ENCODE data around the gene KIAA0040. TPM values are rescaled to one million over a fixed set of nuclear protein-coding genes. Genes with fewer than 3 reads are reported as not detected.

KIAA0040 gene
- total and polyA plus RNA-seq, 10 of the 15 experiments (the other 5 are each of a cell fraction or from before 2014, with no cell fraction given) = 7.6 to 47.7 (median 23.5) TPM

- ChIA-PET SMC1A (ENCODE audit: uncharacterized antibody, unreplicated experiment) (interaction anchor here (0.7 to 2.4 kb wide), 9 partner anchors 9 to 84 kb away, joined by 3 to 12 read pairs (median 3); no protein-coding TSS in a partner anchor), RAD21 (ENCODE audit: unreplicated experiment) (interaction anchor here (1.4 to 3.0 kb wide), 3 partner anchors 8 to 139 kb away, joined by 3 to 7 read pairs (median 3); no protein-coding TSS in a partner anchor), POLR2A (interaction anchor here (0.7 to 1.8 kb wide), 2 partner anchors 9 to 12 kb away, joined by 3 to 6 read pairs; no protein-coding TSS in a partner anchor), CTCF (interaction anchor here (1.0 to 2.6 kb wide), 6 partner anchors 10 to 139 kb away, joined by 3 to 11 read pairs (median 8); no protein-coding TSS in a partner anchor)
- ATAC-seq (peak; percentile 31; the same call in 1 of the 3 replicates), DNase-seq (ENCODE audit: low read depth, low spot score) (no peak), FAIRE-seq (no peak)
- in situ Hi-C loops (cut with MboI) (no loop called here), intact Hi-C loops (cut with micrococcal nuclease; ENCODE audit: unreplicated experiment) (no loop called here)
- no peak overlapping the region for H3K9ac ChIP-seq (ENCODE audit: control insufficient read depth, insufficient read depth, low read length)
- H3K4me1 ChIP-seq (ENCODE audit: control insufficient read depth, insufficient read depth, low read length) = peaks cover 11% of the 10 kb centered on the region
- no peak overlapping the region for H3K4me3 ChIP-seq
- BruUV-seq (replicated peaks) = no TSS peak
- H3K36me3 ChIP-seq (ENCODE audit: control insufficient read depth in 2 of 2, insufficient read depth in 2 of 2, low read length in 1 of 2) = peaks cover 3 to 13% of the 10 kb centered on the region in 2 experiments
- no peaks in the 10 kb centered on the region for H4K20me1 ChIP-seq (ENCODE audit: control insufficient read depth, insufficient read depth)
- 100% methylated on average over 2 of the region's 2 CpGs for WGBS (ENCODE audit: insufficient coverage, insufficient replicate concordance, low lambda C conversion rate, missing lambda C conversion rate)
- H3K9me3 ChIP-seq (replicated peaks; ENCODE audit: control insufficient read depth, insufficient read depth, low read length) = no peaks in the 10 kb centered on the region; the same call in 2 of the 3 replicates
- H2AFZ ChIP-seq (ENCODE audit: control insufficient read depth, low read depth, low read length) = no peak overlapping the region
- H3K4me2 ChIP-seq (ENCODE audit: control insufficient read depth, insufficient read depth) = no peak overlapping the region
- peaks cover 3% of the 10 kb centered on the region for H3K79me2 ChIP-seq (ENCODE audit: control insufficient read depth, insufficient read depth, low read length)
- no peaks in the 10 kb centered on the region for H3K27me3 ChIP-seq (replicated peaks in 1 of 2; ENCODE audit: control insufficient read depth in 2 of 2, insufficient read depth in 2 of 2, low read length in 1 of 2)
- H3K27ac ChIP-seq (ENCODE audit: control insufficient read depth, insufficient read depth) = no peak overlapping the region
- TF ChIP-seq RUNX3 (IDR thresholded peaks at IDR 0.05; ENCODE audit: low read length) = 0 out of 2 replicates have a peak, but pooled peaks have one; percentile 6
- TF ChIP-seq IRF4 (IDR thresholded peaks at IDR 0.05; ENCODE audit: low read depth, low read length) = no peak
Measured at GRCh38 chr1:175179837-175180590, 12.6 kb downstream of the KIAA0040 start.

- ChIA-PET CTCF (interaction anchor here (0.6 kb wide), 1 partner anchor 139 kb away, joined by 4 read pairs; no protein-coding TSS in a partner anchor), RAD21 (ENCODE audit: unreplicated experiment) (interaction anchor here (0.9 to 3.0 kb wide), 2 partner anchors 23 to 140 kb away, joined by 4 to 7 read pairs; no protein-coding TSS in a partner anchor), SMC1A (ENCODE audit: uncharacterized antibody, unreplicated experiment) (interaction anchor here (2.4 kb wide), 1 partner anchor 24 kb away, joined by 6 read pairs; no protein-coding TSS in a partner anchor), POLR2A (no interaction called here)
- peaks cover 19% of the 10 kb centered on the region for H3K4me1 ChIP-seq (ENCODE audit: control insufficient read depth, insufficient read depth, low read length)
- no peak overlapping the region for H3K27ac ChIP-seq (ENCODE audit: control insufficient read depth, insufficient read depth)
- H3K9ac ChIP-seq (ENCODE audit: control insufficient read depth, insufficient read depth, low read length) = no peak overlapping the region
- in situ Hi-C loops (cut with MboI) (no loop called here), intact Hi-C loops (cut with micrococcal nuclease; ENCODE audit: unreplicated experiment) (no loop called here)
- WGBS (ENCODE audit: insufficient coverage, insufficient replicate concordance, low lambda C conversion rate, missing lambda C conversion rate) = 86% methylated on average over 3 of the region's 3 CpGs
- H4K20me1 ChIP-seq (ENCODE audit: control insufficient read depth, insufficient read depth) = no peaks in the 10 kb centered on the region
- no peak for TF ChIP-seq JUNB (IDR thresholded peaks at IDR 0.05)
- no peak overlapping the region for H3K4me2 ChIP-seq (ENCODE audit: control insufficient read depth, insufficient read depth)
- no peak overlapping the region for H3K4me3 ChIP-seq
- no peaks in the 10 kb centered on the region; the same call in 2 of the 3 replicates for H3K9me3 ChIP-seq (replicated peaks; ENCODE audit: control insufficient read depth, insufficient read depth, low read length)
- no TSS peak for BruUV-seq (replicated peaks)
- H2AFZ ChIP-seq (ENCODE audit: control insufficient read depth, low read depth, low read length) = no peak overlapping the region
- FAIRE-seq = no peak
- no peaks in the 10 kb centered on the region for H3K27me3 ChIP-seq (replicated peaks in 1 of 2; ENCODE audit: control insufficient read depth in 2 of 2, insufficient read depth in 2 of 2, low read length in 1 of 2)
- no peak for ATAC-seq
- H3K79me2 ChIP-seq (ENCODE audit: control insufficient read depth, insufficient read depth, low read length) = no peaks in the 10 kb centered on the region; the same call in 1 of the 2 replicates
- no peak for DNase-seq (ENCODE audit: low read depth, low spot score)
- peaks cover 3 to 13% of the 10 kb centered on the region in 2 experiments for H3K36me3 ChIP-seq (ENCODE audit: control insufficient read depth in 2 of 2, insufficient read depth in 2 of 2, low read length in 1 of 2)
Measured at GRCh38 chr1:175178456-175178855, 14.1 kb downstream of the KIAA0040 start.
